Breast epithelium (tissue), 3 donors: ENCODE measurements around the gene UPP1.

Experiments used
- POLR2A ChIP-seq: fragments of 450-650 bp; IDR thresholded peaks from one replicate; pipeline ENCODE4 v1.6.1; 2016; ENCODE audit warnings: antibody characterized with exemption, mild to moderate bottlenecking, moderate library complexity
- POLR2AphosphoS5 ChIP-seq, 3 donors: sonication (generic); formaldehyde crosslinking; IDR thresholded peaks; one replicate each; pipeline ENCODE4 v1.6.1; 2017; ENCODE audit warnings: antibody characterized with exemption in 3 of 3
- TF ChIP-seq, protein P1 (sequence below), 3 donors: fragments of 450-650 bp; IDR thresholded peaks; one replicate each; pipeline ENCODE4 v1.5.1; 2016 to 2017; ENCODE audit warnings: antibody characterized with exemption in 3 of 3, mild to moderate bottlenecking in 3 of 3, moderate library complexity in 3 of 3

DNA sequence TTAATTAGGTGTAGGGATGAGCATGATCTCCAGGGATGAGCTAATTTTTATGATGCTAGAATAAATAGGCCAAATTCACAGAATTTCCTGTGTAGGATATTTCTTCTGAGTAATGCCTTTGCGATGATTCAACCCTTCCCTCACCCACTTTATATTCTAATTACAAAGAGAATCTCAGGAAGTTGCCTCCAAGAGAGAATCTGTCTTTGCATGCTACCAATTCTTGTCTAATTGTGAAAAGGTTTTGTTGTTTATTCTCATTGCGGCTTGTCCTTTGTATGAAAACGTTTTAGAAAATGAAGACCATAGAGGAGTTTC is 47.5 kb upstream of the UPP1 start:
- no peak for TF ChIP-seq POLR2A
- TF ChIP-seq POLR2AphosphoS5 (IDR thresholded peaks at IDR 0.05), result no peak
- TF ChIP-seq, protein P1, sequence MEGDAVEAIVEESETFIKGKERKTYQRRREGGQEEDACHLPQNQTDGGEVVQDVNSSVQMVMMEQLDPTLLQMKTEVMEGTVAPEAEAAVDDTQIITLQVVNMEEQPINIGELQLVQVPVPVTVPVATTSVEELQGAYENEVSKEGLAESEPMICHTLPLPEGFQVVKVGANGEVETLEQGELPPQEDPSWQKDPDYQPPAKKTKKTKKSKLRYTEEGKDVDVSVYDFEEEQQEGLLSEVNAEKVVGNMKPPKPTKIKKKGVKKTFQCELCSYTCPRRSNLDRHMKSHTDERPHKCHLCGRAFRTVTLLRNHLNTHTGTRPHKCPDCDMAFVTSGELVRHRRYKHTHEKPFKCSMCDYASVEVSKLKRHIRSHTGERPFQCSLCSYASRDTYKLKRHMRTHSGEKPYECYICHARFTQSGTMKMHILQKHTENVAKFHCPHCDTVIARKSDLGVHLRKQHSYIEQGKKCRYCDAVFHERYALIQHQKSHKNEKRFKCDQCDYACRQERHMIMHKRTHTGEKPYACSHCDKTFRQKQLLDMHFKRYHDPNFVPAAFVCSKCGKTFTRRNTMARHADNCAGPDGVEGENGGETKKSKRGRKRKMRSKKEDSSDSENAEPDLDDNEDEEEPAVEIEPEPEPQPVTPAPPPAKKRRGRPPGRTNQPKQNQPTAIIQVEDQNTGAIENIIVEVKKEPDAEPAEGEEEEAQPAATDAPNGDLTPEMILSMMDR (IDR thresholded peaks at IDR 0.05), result no peak
